NCI-H1105 (cell line): ENCODE measurements around the gene SUPT5H.

Source experiments
- DNase-seq: peaks from one replicate; lab custom pipeline; 2025; lab: John Stamatoyannopoulos, UW

The SUPT5H gene

GRCh38 chr19:39497996-39498797 is 52.8 kb downstream of the SUPT5H start:
- peak; percentile 94 for DNase-seq

- DNase-seq: peak; percentile 70
Measured at GRCh38 chr19:39498798-39499642, 53.6 kb downstream of the SUPT5H start, which contains the start of gene DLL3. Gene DLL3, plus strand, starts transcription at chr19:39498947. Its CDS starts 28 bp downstream, at chr19:39498975.

- DNase-seq: no peak
Measured at GRCh38 chr19:39499932-39500331, 54.5 kb downstream of the SUPT5H start.

GRCh38 chr19:39500543-39500942 is 55.2 kb downstream of the SUPT5H start:
- no peak for DNase-seq

GRCh38 chr19:39501340-39501739 is 56.0 kb downstream of the SUPT5H start:
- DNase-seq: no peak

- DNase-seq: no peak
Measured at GRCh38 chr19:39502640-39503417, 57.4 kb downstream of the SUPT5H start.

- DNase-seq: no peak
Measured at GRCh38 chr19:39506598-39506943, 61.2 kb downstream of the SUPT5H start.

GRCh38 chr19:39506944-39507714 is 61.7 kb downstream of the SUPT5H start:
- DNase-seq: peak; percentile 90

GRCh38 chr19:39507715-39508364 is 62.5 kb downstream of the SUPT5H start:
- DNase-seq: peak; percentile 14

- no peak for DNase-seq
Measured at GRCh38 chr19:39508629-39509028, 63.2 kb downstream of the SUPT5H start.

GRCh38 chr19:39509233-39509632 is 63.9 kb downstream of the SUPT5H start:
- DNase-seq: no peak

- no peak for DNase-seq
Measured at GRCh38 chr19:39512988-39513387, 67.6 kb downstream of the SUPT5H start.

- DNase-seq: no peak
Measured at GRCh38 chr19:39514840-39515550, 69.6 kb downstream of the SUPT5H start, which contains the start of gene SELENOV. Gene SELENOV, plus strand, starts transcription at chr19:39515139. Its CDS starts 74 bp downstream, at chr19:39515213.

GRCh38 chr19:39515551-39516191 is 70.3 kb downstream of the SUPT5H start:
- DNase-seq: no peak

GRCh38 chr19:39516270-39516669 is 70.9 kb downstream of the SUPT5H start:
- no peak for DNase-seq

GRCh38 chr19:39517432-39517831 is 72.0 kb downstream of the SUPT5H start:
- no peak for DNase-seq

GRCh38 chr19:39518458-39518857 is 73.1 kb downstream of the SUPT5H start:
- DNase-seq: no peak

- no peak for DNase-seq
Measured at GRCh38 chr19:39518975-39519374, 73.6 kb downstream of the SUPT5H start.
